Endothelial cell of umbilical vein (primary cell): Measurements from ENCODE around the gene UBE2E3. TPM values are rescaled to one million over a fixed set of nuclear protein-coding genes. Genes with fewer than 3 reads are reported as not detected.

Experiments
- BruUV-seq: library from RNA; stranded (reverse); fragments of 400-500 nt; replicated peaks from 2 replicates; lab custom pipeline; 2021; lab: Mats Ljungman, UMichigan
- CTCF ChIA-PET: fragments of 300-600, 350-600 bp; sonication (Branson Sonifier 250); formaldehyde crosslinking; loops from one replicate; lab custom pipeline; 2021; ENCODE audit warnings: antibody characterized with exemption, inconsistent platforms; lab: Charles Lee
- POLR2A ChIA-PET: fragments of 300-600, 350-600 bp; sonication (Branson Sonifier 250); formaldehyde crosslinking; loops from one replicate; lab custom pipeline; 2021; ENCODE audit warnings: antibody characterized with exemption, inconsistent platforms; lab: Charles Lee
- DNase-seq: peaks from one replicate; pipeline ENCODE4 v3.0.0-alpha.2; 2011; ENCODE audit warnings: low read depth, low spot score
- FAIRE-seq: peaks from 2 replicates; lab custom pipeline; 2011; peaks lifted over from hg19 to GRCh38; lab: Jason Lieb, UNC
- H2AFZ ChIP-seq: 2 replicates; pipeline ENCODE4 v1.6.0; 2012; ENCODE audit warnings: low read depth, low read length, control low read depth, inconsistent platforms
- H3K27ac ChIP-seq: 2 replicates; pipeline ENCODE4 v1.5.1; 2011; ENCODE audit warnings: low read depth, mild to moderate bottlenecking, control low read depth, low read length, moderate library complexity; ENCODE audit not compliant: insufficient read depth
- H3K27me3 ChIP-seq, 2 experiments: 2 replicates each; pipeline versions ENCODE4 v1.6.0 to v1.6.1; 2011; ENCODE audit warnings: low read length in 2 of 2, mixed read lengths in 1 of 2; ENCODE audit not compliant: control insufficient read depth in 2 of 2, insufficient read depth in 2 of 2
- H3K36me3 ChIP-seq, 2 experiments: 2 replicates in 1 of 2; 3 replicates in 1 of 2; pipeline ENCODE4 v1.5.1; 2011; ENCODE audit warnings: low read length in 2 of 2, mild to moderate bottlenecking in 1 of 2, moderate library complexity in 1 of 2; ENCODE audit not compliant: control insufficient read depth in 2 of 2, insufficient read depth in 2 of 2; ENCODE audit errors: extremely low read depth in 1 of 2
- H3K4me1 ChIP-seq: 3 replicates; pipeline ENCODE4 v1.5.1; 2011; ENCODE audit warnings: mild to moderate bottlenecking, low read length; ENCODE audit not compliant: control insufficient read depth, insufficient read depth; ENCODE audit errors: extremely low read depth
- H3K4me2 ChIP-seq: 2 replicates; pipeline ENCODE4 v1.6.1; 2011; ENCODE audit warnings: low read length, control low read depth, mixed read lengths; ENCODE audit not compliant: insufficient read depth
- H3K4me3 ChIP-seq, 3 experiments: fragments of 200-600 bp in 1 of 3; sonication (generic), shearing (Covaris generic) in 1 of 3; replicated peaks in 1 of 3; 2 replicates each; pipeline ENCODE4 v1.5.1; 2011 to 2016; ENCODE audit warnings: control low read depth in 3 of 3, low read length in 3 of 3, mild to moderate bottlenecking in 2 of 3, inconsistent platforms in 1 of 3, low read depth in 1 of 3, moderate library complexity in 1 of 3; ENCODE audit not compliant: insufficient read depth in 1 of 3
- H3K79me2 ChIP-seq: 2 replicates; pipeline ENCODE4 v1.6.0; 2012; ENCODE audit warnings: low read length, inconsistent platforms; ENCODE audit not compliant: control insufficient read depth, insufficient read depth
- H3K9ac ChIP-seq: replicated peaks from 2 replicates; pipeline ENCODE3; 2011; ENCODE audit warnings: low read length, control low read depth; ENCODE audit not compliant: insufficient read depth; ENCODE audit errors: extremely low read depth
- H3K9me1 ChIP-seq: replicated peaks from 3 replicates; pipeline ENCODE4 v1.6.0; 2011; ENCODE audit warnings: mild to moderate bottlenecking, low read length; ENCODE audit not compliant: control insufficient read depth, insufficient read depth; ENCODE audit errors: extremely low read depth
- H3K9me3 ChIP-seq: replicated peaks from 2 replicates; pipeline ENCODE4 v1.5.1; 2012; ENCODE audit warnings: low read length, inconsistent platforms; ENCODE audit not compliant: control insufficient read depth, insufficient read depth
- H4K20me1 ChIP-seq: replicated peaks from 2 replicates; pipeline ENCODE3; 2011; ENCODE audit warnings: mild to moderate bottlenecking, low read length; ENCODE audit not compliant: control insufficient read depth, insufficient read depth; ENCODE audit errors: extremely low read depth
- EZH2 ChIP-seq: IDR thresholded peaks from 2 replicates; pipeline ENCODE4 v1.6.1; 2012; ENCODE audit warnings: borderline replicate concordance, low read depth, mild to moderate bottlenecking, moderate library complexity, low read length, inconsistent platforms; ENCODE audit not compliant: severe bottlenecking
- FOS ChIP-seq: IDR thresholded peaks from 2 replicates; pipeline ENCODE4 v1.6.1; 2011; ENCODE audit warnings: mild to moderate bottlenecking, low read length, moderate library complexity, borderline replicate concordance; ENCODE audit not compliant: insufficient read depth
- GATA2 ChIP-seq: IDR thresholded peaks from 2 replicates; pipeline ENCODE4 v1.7.0; 2011; ENCODE audit warnings: low read depth, mild to moderate bottlenecking, moderate library complexity, mixed read lengths, low read length; ENCODE audit not compliant: insufficient read length, insufficient read depth
- JUN ChIP-seq: IDR thresholded peaks from 2 replicates; pipeline ENCODE4 v1.6.1; 2011; ENCODE audit warnings: borderline replicate concordance, low read depth; ENCODE audit not compliant: insufficient read length, insufficient read depth
- MAX ChIP-seq: IDR thresholded peaks from 2 replicates; pipeline ENCODE4 v1.6.1; 2011; ENCODE audit not compliant: insufficient read depth, insufficient read length
- MYC ChIP-seq: IDR thresholded peaks from one replicate; pipeline ENCODE4 v1.6.1; 2011; ENCODE audit warnings: mild to moderate bottlenecking, low read depth, low read length
- POLR2A ChIP-seq: IDR thresholded peaks from 2 replicates; pipeline ENCODE4 v1.6.1; 2012; ENCODE audit warnings: low read depth, mild to moderate bottlenecking, control low read depth, low read length
- POLR2AphosphoS5 ChIP-seq: IDR thresholded peaks from 2 replicates; pipeline ENCODE4 v1.6.1; 2012; ENCODE audit warnings: low read depth, mild to moderate bottlenecking, control low read depth, low read length, moderate library complexity; ENCODE audit not compliant: insufficient read depth
- dilution Hi-C: fragments of 300-500 bp; cut with MboI; formaldehyde crosslinking; loops from one replicate; pipeline ENCODE4 v1.15.0; 2019; ENCODE audit warnings: low sequenced_read_pairs; ENCODE audit not compliant: extremely low pct_ligation_motif_present
- intact Hi-C: fragments of 100-400 bp; cut with micrococcal nuclease; formaldehyde crosslinking; loops from one replicate; pipeline ENCODE4 v1.10.0; 2022
- polyA plus RNA-seq, 4 experiments: library from polyadenylated mRNA; depleted of rRNA in 3 of 4; stranded (reverse) in 3 of 4; unstranded in 1 of 4; fragments of >200 nt; gene quantifications; 2 replicates each; pipeline versions ENCODE4 v1.2.1 to v1.2.3, GENCODE V29; 2011 to 2012; ENCODE audit warnings: missing spikeins in 1 of 4
- total RNA-seq: library from RNA; stranded (reverse); gene quantifications from 2 replicates; pipeline ENCODE4 v1.2.3, GENCODE V29; 2021
- TF ChIP-seq, protein P1 (sequence below), 2 donors: IDR thresholded peaks; 1 replicate in 1 of 2; 2 replicates in 1 of 2; pipeline ENCODE4 v1.5.1; 2011; ENCODE audit warnings: low read length in 2 of 2, mild to moderate bottlenecking in 2 of 2, moderate library complexity in 2 of 2, control low read depth in 1 of 2, inconsistent platforms in 1 of 2, low read depth in 1 of 2; ENCODE audit not compliant: insufficient read depth in 1 of 2; ENCODE audit errors: extremely low read depth in 1 of 2

UBE2E3 gene
- total and polyA plus RNA-seq, 2 donors (not counting 3 experiments of a cell fraction or from before 2014, with no cell fraction given), result 81.5 to 107 TPM

- CTCF ChIA-PET, result no interaction called here
- Histone ChIP-seq H3K36me3 (no peaks in the 10 kb centered on the region), H3K4me3 (no peak overlapping the region), H2AFZ (no peak overlapping the region), H3K4me1 (no peaks in the 10 kb centered on the region), H3K9ac (no peak overlapping the region), H3K27me3 (no peaks in the 10 kb centered on the region), H3K9me3 (no peaks in the 10 kb centered on the region), H4K20me1 (no peaks in the 10 kb centered on the region), H3K4me2 (no peak overlapping the region), H3K79me2 (peaks cover 46% of the 10 kb centered on the region), H3K9me1 (peaks cover 2% of the 10 kb centered on the region), H3K27ac (no peak overlapping the region)
- BruUV-seq, result no TSS peak
- DNase-seq (no peak), FAIRE-seq (no peak)
- no peak for TF ChIP-seq MYC
- no peak for TF ChIP-seq EZH2
- no peak for TF ChIP-seq JUN
- no peak for TF ChIP-seq POLR2A
- no peak for TF ChIP-seq MAX
- TF ChIP-seq FOS, result no peak
- TF ChIP-seq, protein P1, sequence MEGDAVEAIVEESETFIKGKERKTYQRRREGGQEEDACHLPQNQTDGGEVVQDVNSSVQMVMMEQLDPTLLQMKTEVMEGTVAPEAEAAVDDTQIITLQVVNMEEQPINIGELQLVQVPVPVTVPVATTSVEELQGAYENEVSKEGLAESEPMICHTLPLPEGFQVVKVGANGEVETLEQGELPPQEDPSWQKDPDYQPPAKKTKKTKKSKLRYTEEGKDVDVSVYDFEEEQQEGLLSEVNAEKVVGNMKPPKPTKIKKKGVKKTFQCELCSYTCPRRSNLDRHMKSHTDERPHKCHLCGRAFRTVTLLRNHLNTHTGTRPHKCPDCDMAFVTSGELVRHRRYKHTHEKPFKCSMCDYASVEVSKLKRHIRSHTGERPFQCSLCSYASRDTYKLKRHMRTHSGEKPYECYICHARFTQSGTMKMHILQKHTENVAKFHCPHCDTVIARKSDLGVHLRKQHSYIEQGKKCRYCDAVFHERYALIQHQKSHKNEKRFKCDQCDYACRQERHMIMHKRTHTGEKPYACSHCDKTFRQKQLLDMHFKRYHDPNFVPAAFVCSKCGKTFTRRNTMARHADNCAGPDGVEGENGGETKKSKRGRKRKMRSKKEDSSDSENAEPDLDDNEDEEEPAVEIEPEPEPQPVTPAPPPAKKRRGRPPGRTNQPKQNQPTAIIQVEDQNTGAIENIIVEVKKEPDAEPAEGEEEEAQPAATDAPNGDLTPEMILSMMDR (IDR thresholded peaks at IDR 0.05; ENCODE audit: extremely low read depth in 1 of 2, insufficient read depth in 1 of 2, low read depth in 1 of 2, low read length in 2 of 2), result no peak
- TF ChIP-seq GATA2, result no peak
- no peak for TF ChIP-seq POLR2AphosphoS5
- dilution Hi-C loops, result no loop called here
- intact Hi-C loops, result no loop called here
- POLR2A ChIA-PET, result no interaction called here
Measured at GRCh38 chr2:181054256-181054655, 73.9 kb downstream of the UBE2E3 start.
